H9 (cell line): ENCODE measurements around the gene NRXN3. TPM values are rescaled to one million over a fixed set of nuclear protein-coding genes. Genes with fewer than 3 reads are reported as not detected.

Experiments
- DNase-seq: peaks from one replicate; pipeline ENCODE4 v3.0.0-alpha.2; 2017
- H2AFZ ChIP-seq: one replicate; pipeline ENCODE4 v1.6.1; 2013; ENCODE audit warnings: mild to moderate bottlenecking, low read length, control low read depth, moderate library complexity
- H2AK5ac ChIP-seq: 2 replicates; pipeline ENCODE4 v1.6.1; 2013; ENCODE audit warnings: low read length, control low read depth, mixed read lengths; ENCODE audit not compliant: insufficient read length
- H2BK120ac ChIP-seq: one replicate; pipeline ENCODE4 v1.6.1; 2013; ENCODE audit warnings: low read depth, mild to moderate bottlenecking, low read length, control low read depth, inconsistent platforms; ENCODE audit not compliant: poor library complexity, severe bottlenecking
- H2BK12ac ChIP-seq: 2 replicates; pipeline ENCODE4 v1.6.1; 2013; ENCODE audit warnings: low read length, control low read depth, mixed read lengths, low read depth; ENCODE audit not compliant: insufficient read length
- H2BK15ac ChIP-seq: 2 replicates; pipeline ENCODE4 v1.6.1; 2013; ENCODE audit warnings: low read depth, low read length, control low read depth
- H2BK20ac ChIP-seq: one replicate; pipeline ENCODE4 v1.6.1; 2013; ENCODE audit warnings: low read depth, mild to moderate bottlenecking, low read length, control low read depth, inconsistent platforms; ENCODE audit not compliant: poor library complexity, severe bottlenecking
- H2BK5ac ChIP-seq: 2 replicates; pipeline ENCODE4 v1.6.1; 2013; ENCODE audit warnings: low read length, control low read depth, mixed read lengths; ENCODE audit not compliant: insufficient read length
- H3K14ac ChIP-seq: 2 replicates; pipeline ENCODE4 v1.6.1; 2013; ENCODE audit warnings: low read length, control low read depth; ENCODE audit not compliant: insufficient read depth
- H3K18ac ChIP-seq: 2 replicates; pipeline ENCODE4 v1.6.1; 2013; ENCODE audit warnings: low read depth, mild to moderate bottlenecking, mixed read lengths, low read length, control low read depth; ENCODE audit not compliant: insufficient read length
- H3K23ac ChIP-seq: 2 replicates; pipeline ENCODE4 v1.6.1; 2013; ENCODE audit warnings: low read length, control low read depth, mixed read lengths, low read depth; ENCODE audit not compliant: insufficient read length
- H3K23me2 ChIP-seq: 2 replicates; pipeline ENCODE4 v1.6.1; 2013; ENCODE audit warnings: low read depth, mild to moderate bottlenecking, mixed read lengths, low read length, control low read depth; ENCODE audit not compliant: insufficient read length, poor library complexity, severe bottlenecking
- H3K27ac ChIP-seq: 2 replicates; pipeline ENCODE4 v1.5.1; 2013; ENCODE audit warnings: low read length, control low read depth, mixed read lengths, low read depth; ENCODE audit not compliant: insufficient read length
- H3K27me3 ChIP-seq: 2 replicates; pipeline ENCODE4 v1.6.1; 2013; ENCODE audit warnings: low read length, control low read depth, inconsistent platforms; ENCODE audit not compliant: insufficient read depth
- H3K4ac ChIP-seq: 2 replicates; pipeline ENCODE4 v1.6.1; 2013; ENCODE audit warnings: low read depth, mild to moderate bottlenecking, control low read depth, inconsistent platforms, low read length, moderate library complexity
- H3K4me1 ChIP-seq: 2 replicates; pipeline ENCODE4 v1.6.1; 2013; ENCODE audit warnings: low read length, control low read depth, inconsistent platforms; ENCODE audit not compliant: insufficient read depth
- H3K4me2 ChIP-seq: 2 replicates; pipeline ENCODE4 v1.6.1; 2013; ENCODE audit warnings: low read length, control low read depth, mixed read lengths; ENCODE audit not compliant: insufficient read length, insufficient read depth
- H3K56ac ChIP-seq: 2 replicates; pipeline ENCODE4 v1.6.1; 2013; ENCODE audit warnings: low read depth, mild to moderate bottlenecking, mixed read lengths, low read length, control low read depth; ENCODE audit not compliant: insufficient read length
- H3K79me1 ChIP-seq: 2 replicates; pipeline ENCODE4 v1.6.1; 2013; ENCODE audit warnings: low read depth, mild to moderate bottlenecking, moderate library complexity, low read length, control low read depth, inconsistent platforms; ENCODE audit not compliant: insufficient read depth, poor library complexity, severe bottlenecking
- H3K79me2 ChIP-seq: 2 replicates; pipeline ENCODE4 v1.6.1; 2013; ENCODE audit warnings: low read length, control low read depth, inconsistent platforms; ENCODE audit not compliant: insufficient read depth
- H3K9ac ChIP-seq: 2 replicates; pipeline ENCODE4 v1.6.1; 2013; ENCODE audit warnings: low read length, control low read depth, mixed read lengths; ENCODE audit not compliant: insufficient read length; ENCODE audit errors: extremely low read depth
- H3K9me3 ChIP-seq: one replicate; pipeline ENCODE4 v1.6.1; 2013; ENCODE audit warnings: low read depth, low read length, inconsistent platforms; ENCODE audit not compliant: control insufficient read depth
- H3T11ph ChIP-seq: one replicate; pipeline ENCODE4 v1.6.1; 2013; ENCODE audit warnings: mild to moderate bottlenecking, low read length, control low read depth, inconsistent platforms
- H4K20me1 ChIP-seq: one replicate; pipeline ENCODE4 v1.6.1; 2013; ENCODE audit not compliant: control insufficient read depth, insufficient read length, insufficient read depth
- H4K5ac ChIP-seq: 2 replicates; pipeline ENCODE4 v1.6.1; 2013; ENCODE audit warnings: low read depth, mild to moderate bottlenecking, mixed read lengths, low read length, control low read depth; ENCODE audit not compliant: insufficient read length
- H4K8ac ChIP-seq: replicated peaks from 2 replicates; pipeline ENCODE4 v1.6.1; 2013; ENCODE audit warnings: low read length, control low read depth, mixed read lengths, low read depth; ENCODE audit not compliant: insufficient read length
- H4K91ac ChIP-seq: 2 replicates; pipeline ENCODE4 v1.6.1; 2013; ENCODE audit warnings: low read depth, mild to moderate bottlenecking, moderate library complexity, mixed read lengths, low read length, control low read depth; ENCODE audit not compliant: insufficient read length
- H3K27ac Mint-ChIP-seq, 3 experiments: 2 replicates in 2 of 3; 3 replicates in 1 of 3; pipeline ENCODE4 v1.8.0; 2020 to 2021; ENCODE audit warnings: mixed read lengths in 3 of 3, mild to moderate bottlenecking in 1 of 3, moderate library complexity in 1 of 3
- H3K27me3 Mint-ChIP-seq: 2 replicates; pipeline ENCODE4 v1.8.0; 2021; ENCODE audit warnings: low read depth, mild to moderate bottlenecking, moderate library complexity, mixed read lengths
- H3K36me3 Mint-ChIP-seq, 3 experiments: 2 replicates in 2 of 3; 3 replicates in 1 of 3; pipeline ENCODE4 v1.8.0; 2020 to 2021; ENCODE audit warnings: low read depth in 3 of 3, mixed read lengths in 3 of 3; ENCODE audit not compliant: insufficient read depth in 1 of 3
- H3K4me1 Mint-ChIP-seq, 2 experiments: 2 replicates each; pipeline ENCODE4 v1.8.0; 2020; ENCODE audit warnings: mixed read lengths in 2 of 2
- H3K4me3 Mint-ChIP-seq, 2 experiments: 2 replicates in 1 of 2; 3 replicates in 1 of 2; pipeline ENCODE4 v1.8.0; 2020 to 2021; ENCODE audit warnings: mild to moderate bottlenecking in 2 of 2, mixed read lengths in 2 of 2, moderate library complexity in 1 of 2
- H3K9me3 Mint-ChIP-seq, 2 experiments: 2 replicates in 1 of 2; 3 replicates in 1 of 2; pipeline ENCODE4 v1.8.0; 2020; ENCODE audit warnings: mild to moderate bottlenecking in 2 of 2, mixed read lengths in 2 of 2, moderate library complexity in 1 of 2
- WGBS: extraction: QIAGEN DNeasy Blood & Tissue Kit; methylation state at CpG from one replicate; pipeline ENCODE4 v1.1.7; 2013; ENCODE audit warnings: missing lambda C conversion rate, low lambda C conversion rate, mixed read lengths; ENCODE audit not compliant: insufficient read length; ENCODE audit errors: extremely low coverage; 5-methylcytosine and 5-hydroxymethylcytosine counted together
- total RNA-seq: library from RNA; stranded (reverse); gene quantifications from 2 replicates; pipeline ENCODE4 v1.2.1, GENCODE V29; 2021
- TF ChIP-seq, protein P1 (sequence below): fragments of 200-600 bp; sonication (generic); conservative IDR thresholded peaks from 3 replicates; pipeline ENCODE4 v1.8.0; 2021; ENCODE audit warnings: antibody characterized with exemption, mild to moderate bottlenecking

Gene NRXN3
- total RNA-seq, 1 experiment from 2014 or later, result 1.8 TPM

DNA sequence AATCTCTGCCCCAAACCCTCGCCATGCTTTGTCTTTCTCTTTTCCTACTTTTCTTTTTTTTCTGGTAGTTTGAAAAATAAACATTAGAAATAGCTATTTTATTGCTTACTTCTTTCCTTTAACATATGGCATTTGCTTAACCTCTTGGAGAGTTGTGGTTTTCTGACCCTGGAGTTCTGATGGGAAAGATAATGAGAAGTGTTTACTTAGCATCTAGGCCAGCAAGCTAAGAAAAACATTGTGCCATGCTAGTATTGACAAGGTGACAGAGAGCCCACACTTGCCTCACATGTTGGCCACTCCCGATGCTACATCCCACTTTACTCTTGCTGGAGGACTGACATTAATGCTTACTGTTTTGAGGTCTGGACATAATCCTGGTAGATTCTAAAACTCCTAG lies 1154.9 kb downstream of the NRXN3 start:
- Mint-ChIP-seq H3K27ac (no peak overlapping the region), H3K4me3 (no peak overlapping the region), H3K9me3 (no peaks in the 10 kb centered on the region), H3K4me1 (peaks cover 0 to 5% of the 10 kb centered on the region in 2 experiments; a peak in 1 of 4 replicates), H3K36me3 (no peaks in the 10 kb centered on the region), H3K27me3 (no peaks in the 10 kb centered on the region; the same call in 1 of the 2 replicates)
- no peak overlapping the region for H2BK12ac ChIP-seq
- H4K8ac ChIP-seq, result no peak overlapping the region
- H3K4me1 ChIP-seq, result no peaks in the 10 kb centered on the region; the same call in 1 of the 2 replicates
- H3K14ac ChIP-seq, result no peak overlapping the region
- TF ChIP-seq, protein P1, sequence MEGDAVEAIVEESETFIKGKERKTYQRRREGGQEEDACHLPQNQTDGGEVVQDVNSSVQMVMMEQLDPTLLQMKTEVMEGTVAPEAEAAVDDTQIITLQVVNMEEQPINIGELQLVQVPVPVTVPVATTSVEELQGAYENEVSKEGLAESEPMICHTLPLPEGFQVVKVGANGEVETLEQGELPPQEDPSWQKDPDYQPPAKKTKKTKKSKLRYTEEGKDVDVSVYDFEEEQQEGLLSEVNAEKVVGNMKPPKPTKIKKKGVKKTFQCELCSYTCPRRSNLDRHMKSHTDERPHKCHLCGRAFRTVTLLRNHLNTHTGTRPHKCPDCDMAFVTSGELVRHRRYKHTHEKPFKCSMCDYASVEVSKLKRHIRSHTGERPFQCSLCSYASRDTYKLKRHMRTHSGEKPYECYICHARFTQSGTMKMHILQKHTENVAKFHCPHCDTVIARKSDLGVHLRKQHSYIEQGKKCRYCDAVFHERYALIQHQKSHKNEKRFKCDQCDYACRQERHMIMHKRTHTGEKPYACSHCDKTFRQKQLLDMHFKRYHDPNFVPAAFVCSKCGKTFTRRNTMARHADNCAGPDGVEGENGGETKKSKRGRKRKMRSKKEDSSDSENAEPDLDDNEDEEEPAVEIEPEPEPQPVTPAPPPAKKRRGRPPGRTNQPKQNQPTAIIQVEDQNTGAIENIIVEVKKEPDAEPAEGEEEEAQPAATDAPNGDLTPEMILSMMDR, result no peak
- H2BK15ac ChIP-seq, result no peak overlapping the region
- WGBS, result no CpG with 5 or more reads among the region's 2 CpGs
- no peak for DNase-seq
- no peak overlapping the region for H3K56ac ChIP-seq
- H2AFZ ChIP-seq, result no peak overlapping the region
- H3K18ac ChIP-seq, result no peak overlapping the region
- H3K4me2 ChIP-seq, result no peak overlapping the region
- H3K27ac ChIP-seq, result no peak overlapping the region
- H4K91ac ChIP-seq, result no peak overlapping the region
- H2BK120ac ChIP-seq, result no peak overlapping the region
- H2AK5ac ChIP-seq, result no peak overlapping the region
- H2BK20ac ChIP-seq, result no peak overlapping the region
- no peak overlapping the region for H3K9ac ChIP-seq
- no peak overlapping the region for H2BK5ac ChIP-seq
- H3K27me3 ChIP-seq, result no peaks in the 10 kb centered on the region
- no peaks in the 10 kb centered on the region for H3K79me2 ChIP-seq
- H3K23ac ChIP-seq, result no peak overlapping the region
- no peaks in the 10 kb centered on the region for H3K79me1 ChIP-seq
- H3K23me2 ChIP-seq, result no peaks in the 10 kb centered on the region
- no peaks in the 10 kb centered on the region for H3K9me3 ChIP-seq
- H4K20me1 ChIP-seq, result no peaks in the 10 kb centered on the region
- H3T11ph ChIP-seq, result no peak overlapping the region
- H4K5ac ChIP-seq, result no peak overlapping the region
- no peak overlapping the region for H3K4ac ChIP-seq
